K562 (cell line): ENCODE data around the gene A4GNT. TPM values are rescaled to one million over a fixed set of nuclear protein-coding genes. Genes with fewer than 3 reads are reported as not detected.

Source experiments
- BCL6 ChIP-seq: fragments of 250-450 bp; sonication (Bioruptor Pico); IDR thresholded peaks from 2 replicates; pipeline ENCODE4 v1.4.0; 2020
- CREM ChIP-seq: IDR thresholded peaks from 2 replicates; pipeline ENCODE4 v1.6.1; 2014; ENCODE audit warnings: antibody characterized with exemption, low read depth
- IFI16 ChIP-seq: fragments of 250-450 bp; sonication (Bioruptor Pico); IDR thresholded peaks from 2 replicates; pipeline ENCODE4 v2.1.2; 2022; ENCODE audit warnings: mild to moderate bottlenecking, inconsistent platforms
- SETDB1 ChIP-seq: IDR thresholded peaks from one replicate; pipeline ENCODE4 v1.6.1; 2012; ENCODE audit warnings: low read length, control low read depth, inconsistent platforms
- ZNF12 ChIP-seq: sonication (generic); formaldehyde crosslinking; IDR thresholded peaks from 2 replicates; pipeline ENCODE4 v1.4.0; 2020; ENCODE audit warnings: mild to moderate bottlenecking, missing genetic modification reagents
- ZNF668 ChIP-seq: fragments of 250-450 bp; sonication (Bioruptor Pico); IDR thresholded peaks from 2 replicates; pipeline ENCODE4 v1.8.0; 2022; ENCODE audit warnings: mild to moderate bottlenecking, inconsistent platforms
- ZNF699 ChIP-seq: fragments of 250-450 bp; sonication (Bioruptor Pico); IDR thresholded peaks from 2 replicates; pipeline ENCODE4 v1.8.0; 2021; ENCODE audit warnings: mild to moderate bottlenecking, moderate library complexity; ENCODE audit not compliant: insufficient replicate concordance
- polyA plus RNA-seq, 8 experiments: library from polyadenylated mRNA; depleted of rRNA in 4 of 8; stranded (reverse) in 5 of 8; unstranded in 3 of 8; fragments of >200 nt; fragmentation: Nextera tagmentation in 2 of 8; fragmentation: Illumina TruSeq in 1 of 8; extraction: Ambion mirVana in 2 of 8; extraction: Trizol in 1 of 8; gene quantifications; 2 replicates each; pipeline versions ENCODE4 v1.2.1 to v1.2.3, GENCODE V29; 2011 to 2014; ENCODE audit warnings: inconsistent platforms in 1 of 8, missing spikeins in 1 of 8
- total RNA-seq, 7 experiments: library from RNA; depleted of rRNA in 6 of 7; stranded (reverse); fragments of >200 nt in 6 of 7; fragmentation: Illumina TruSeq in 2 of 7; extraction: Trizol in 2 of 7; gene quantifications; 2 replicates each; pipeline versions ENCODE4 v1.2.1 to v1.2.3, GENCODE V29; 2011 to 2021; ENCODE audit warnings: low replicate concordance in 1 of 7
- TF ChIP-seq, protein P1 (sequence below): conservative IDR thresholded peaks from 2 replicates; pipeline ENCODE4 v1.6.1; 2011; ENCODE audit warnings: low read depth, mild to moderate bottlenecking, low read length; ENCODE audit not compliant: control insufficient read depth
- TF ChIP-seq, protein P2 (sequence below): fragments of 450-650 bp; formaldehyde crosslinking; IDR thresholded peaks from 2 replicates; pipeline ENCODE4 v1.4.0; 2020; ENCODE audit warnings: mild to moderate bottlenecking
- TF ChIP-seq, protein P3 (sequence below): fragments of 200-800 bp; sonication (Bioruptor generic); IDR thresholded peaks from 2 replicates; pipeline ENCODE4 v1.6.1; 2017; ENCODE audit warnings: missing genetic modification characterization, missing compliant biosample characterization
- TF ChIP-seq, protein P4 (sequence below): fragments of 450-650 bp; formaldehyde crosslinking; IDR thresholded peaks from 2 replicates; pipeline ENCODE4 v1.4.0; 2022; ENCODE audit warnings: missing genetic modification characterization

The A4GNT gene
- total and polyA plus RNA-seq, 9 of the 15 experiments (the other 6 are each of a cell fraction or from before 2014, with no cell fraction given) = not detected

DNA sequence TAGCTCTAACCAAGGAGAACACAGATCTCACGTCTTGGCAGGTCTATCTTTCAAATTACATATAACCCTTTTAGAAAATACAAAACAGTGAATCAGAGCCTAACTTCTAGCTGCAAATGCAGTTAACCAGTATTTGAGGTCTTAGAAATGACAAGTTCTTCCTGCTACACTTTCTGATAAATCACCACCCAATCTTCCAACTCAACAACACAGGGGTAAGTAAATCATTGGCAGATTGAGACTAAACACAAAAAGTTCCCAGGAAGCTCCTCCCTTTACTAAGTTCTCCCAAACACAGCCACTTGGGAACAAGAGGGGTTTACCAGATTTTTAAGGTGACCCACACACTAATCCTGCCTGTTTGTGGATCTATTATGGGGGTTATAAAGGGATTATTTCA is at the start of gene A4GNT (continued):
- TF ChIP-seq, protein P1, sequence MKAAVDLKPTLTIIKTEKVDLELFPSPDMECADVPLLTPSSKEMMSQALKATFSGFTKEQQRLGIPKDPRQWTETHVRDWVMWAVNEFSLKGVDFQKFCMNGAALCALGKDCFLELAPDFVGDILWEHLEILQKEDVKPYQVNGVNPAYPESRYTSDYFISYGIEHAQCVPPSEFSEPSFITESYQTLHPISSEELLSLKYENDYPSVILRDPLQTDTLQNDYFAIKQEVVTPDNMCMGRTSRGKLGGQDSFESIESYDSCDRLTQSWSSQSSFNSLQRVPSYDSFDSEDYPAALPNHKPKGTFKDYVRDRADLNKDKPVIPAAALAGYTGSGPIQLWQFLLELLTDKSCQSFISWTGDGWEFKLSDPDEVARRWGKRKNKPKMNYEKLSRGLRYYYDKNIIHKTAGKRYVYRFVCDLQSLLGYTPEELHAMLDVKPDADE = no peak
- TF ChIP-seq CREM (no peak), ZNF699 (CRISPR knock-in tag) (no peak), SETDB1 (no peak), BCL6 (no peak), ZNF12 (CRISPR knock-in tag) (no peak), ZNF668 (CRISPR knock-in tag) (no peak), IFI16 (no peak)
- TF ChIP-seq, protein P2, sequence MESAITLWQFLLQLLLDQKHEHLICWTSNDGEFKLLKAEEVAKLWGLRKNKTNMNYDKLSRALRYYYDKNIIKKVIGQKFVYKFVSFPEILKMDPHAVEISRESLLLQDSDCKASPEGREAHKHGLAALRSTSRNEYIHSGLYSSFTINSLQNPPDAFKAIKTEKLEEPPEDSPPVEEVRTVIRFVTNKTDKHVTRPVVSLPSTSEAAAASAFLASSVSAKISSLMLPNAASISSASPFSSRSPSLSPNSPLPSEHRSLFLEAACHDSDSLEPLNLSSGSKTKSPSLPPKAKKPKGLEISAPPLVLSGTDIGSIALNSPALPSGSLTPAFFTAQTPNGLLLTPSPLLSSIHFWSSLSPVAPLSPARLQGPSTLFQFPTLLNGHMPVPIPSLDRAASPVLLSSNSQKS = no peak
- TF ChIP-seq, protein P3, sequence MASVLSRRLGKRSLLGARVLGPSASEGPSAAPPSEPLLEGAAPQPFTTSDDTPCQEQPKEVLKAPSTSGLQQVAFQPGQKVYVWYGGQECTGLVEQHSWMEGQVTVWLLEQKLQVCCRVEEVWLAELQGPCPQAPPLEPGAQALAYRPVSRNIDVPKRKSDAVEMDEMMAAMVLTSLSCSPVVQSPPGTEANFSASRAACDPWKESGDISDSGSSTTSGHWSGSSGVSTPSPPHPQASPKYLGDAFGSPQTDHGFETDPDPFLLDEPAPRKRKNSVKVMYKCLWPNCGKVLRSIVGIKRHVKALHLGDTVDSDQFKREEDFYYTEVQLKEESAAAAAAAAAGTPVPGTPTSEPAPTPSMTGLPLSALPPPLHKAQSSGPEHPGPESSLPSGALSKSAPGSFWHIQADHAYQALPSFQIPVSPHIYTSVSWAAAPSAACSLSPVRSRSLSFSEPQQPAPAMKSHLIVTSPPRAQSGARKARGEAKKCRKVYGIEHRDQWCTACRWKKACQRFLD (CRISPR knock-in tag) = no peak
- TF ChIP-seq, protein P4, sequence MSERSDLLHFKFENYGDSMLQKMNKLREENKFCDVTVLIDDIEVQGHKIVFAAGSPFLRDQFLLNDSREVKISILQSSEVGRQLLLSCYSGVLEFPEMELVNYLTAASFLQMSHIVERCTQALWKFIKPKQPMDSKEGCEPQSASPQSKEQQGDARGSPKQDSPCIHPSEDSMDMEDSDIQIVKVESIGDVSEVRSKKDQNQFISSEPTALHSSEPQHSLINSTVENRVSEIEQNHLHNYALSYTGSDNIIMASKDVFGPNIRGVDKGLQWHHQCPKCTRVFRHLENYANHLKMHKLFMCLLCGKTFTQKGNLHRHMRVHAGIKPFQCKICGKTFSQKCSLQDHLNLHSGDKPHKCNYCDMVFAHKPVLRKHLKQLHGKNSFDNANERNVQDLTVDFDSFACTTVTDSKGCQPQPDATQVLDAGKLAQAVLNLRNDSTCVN = no peak
